Measurements from ENCODE around the gene UNC45A. TPM values are rescaled to one million over a fixed set of nuclear protein-coding genes. Genes with fewer than 3 reads are reported as not detected.

Gene UNC45A, protein sequence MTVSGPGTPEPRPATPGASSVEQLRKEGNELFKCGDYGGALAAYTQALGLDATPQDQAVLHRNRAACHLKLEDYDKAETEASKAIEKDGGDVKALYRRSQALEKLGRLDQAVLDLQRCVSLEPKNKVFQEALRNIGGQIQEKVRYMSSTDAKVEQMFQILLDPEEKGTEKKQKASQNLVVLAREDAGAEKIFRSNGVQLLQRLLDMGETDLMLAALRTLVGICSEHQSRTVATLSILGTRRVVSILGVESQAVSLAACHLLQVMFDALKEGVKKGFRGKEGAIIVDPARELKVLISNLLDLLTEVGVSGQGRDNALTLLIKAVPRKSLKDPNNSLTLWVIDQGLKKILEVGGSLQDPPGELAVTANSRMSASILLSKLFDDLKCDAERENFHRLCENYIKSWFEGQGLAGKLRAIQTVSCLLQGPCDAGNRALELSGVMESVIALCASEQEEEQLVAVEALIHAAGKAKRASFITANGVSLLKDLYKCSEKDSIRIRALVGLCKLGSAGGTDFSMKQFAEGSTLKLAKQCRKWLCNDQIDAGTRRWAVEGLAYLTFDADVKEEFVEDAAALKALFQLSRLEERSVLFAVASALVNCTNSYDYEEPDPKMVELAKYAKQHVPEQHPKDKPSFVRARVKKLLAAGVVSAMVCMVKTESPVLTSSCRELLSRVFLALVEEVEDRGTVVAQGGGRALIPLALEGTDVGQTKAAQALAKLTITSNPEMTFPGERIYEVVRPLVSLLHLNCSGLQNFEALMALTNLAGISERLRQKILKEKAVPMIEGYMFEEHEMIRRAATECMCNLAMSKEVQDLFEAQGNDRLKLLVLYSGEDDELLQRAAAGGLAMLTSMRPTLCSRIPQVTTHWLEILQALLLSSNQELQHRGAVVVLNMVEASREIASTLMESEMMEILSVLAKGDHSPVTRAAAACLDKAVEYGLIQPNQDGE
- total RNA-seq (10 to 100 TPM; 32.8 to 59.5 (median 42.6) TPM), polyA plus RNA-seq (10 to 100 TPM; 32.2 to 43.6 (median 32.8) TPM)
- long read RNA-seq, donor 1, partial matches to known transcripts, result 11 of 16 reads
- long read RNA-seq, donor 1, other reads (novel, unspliced or antisense), result 0 of 16 reads
- long read RNA-seq, donor 2, partial matches to known transcripts, result 11 of 13 reads
- long read RNA-seq, donor 2, other reads (novel, unspliced or antisense), result 0 of 13 reads

DNA sequence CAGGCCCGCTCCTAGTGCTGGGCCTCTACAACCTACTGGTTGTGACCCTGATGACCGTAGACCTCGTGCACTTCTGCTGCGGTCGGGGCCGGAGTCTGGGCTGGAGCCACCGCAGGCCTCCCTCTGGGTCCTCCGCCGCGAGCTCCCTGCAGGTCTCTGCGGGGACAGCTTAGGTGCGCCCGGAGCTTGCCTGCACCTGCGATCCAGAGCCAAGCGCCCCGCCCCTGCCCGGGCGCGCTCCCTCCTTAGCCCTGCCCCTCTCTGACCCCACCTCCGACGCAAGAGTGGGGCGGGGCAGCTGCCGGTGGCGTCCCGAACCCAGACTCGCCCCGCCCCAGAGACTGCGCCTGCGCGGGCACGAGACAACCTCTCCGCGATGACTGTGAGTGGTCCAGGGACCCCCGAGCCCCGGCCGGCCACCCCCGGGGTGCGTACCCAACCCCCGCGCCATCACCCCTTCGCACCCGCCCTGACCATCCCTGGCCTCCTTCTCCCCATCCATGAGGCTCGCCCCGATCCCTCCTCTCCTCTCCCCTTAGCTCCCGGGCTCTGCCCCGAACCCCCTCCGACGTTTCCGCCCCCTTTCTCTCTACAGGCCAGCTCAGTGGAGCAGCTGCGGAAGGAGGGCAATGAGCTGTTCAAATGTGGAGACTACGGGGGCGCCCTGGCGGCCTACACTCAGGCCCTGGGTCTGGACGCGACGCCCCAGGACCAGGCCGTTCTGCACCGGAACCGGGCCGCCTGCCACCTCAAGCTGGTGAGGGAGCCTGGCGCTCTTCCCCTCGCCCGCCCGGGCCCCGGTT is at the start of gene UNC45A:
TSS of gene UNC45A (plus strand) at position 337 of the 803 bp plus-strand sequence. CDS start at position 377, 40 bp downstream.
- peak; percentile 84 to 88 (median 87) for TF ChIP-seq POLR2AphosphoS5 (IDR thresholded peaks at IDR 0.05)
- no peak for TF ChIP-seq CTCF (IDR thresholded peaks at IDR 0.05 in 8 of 11, conservative IDR thresholded peaks at IDR 0.05 in 3 of 11)
- peak in 2 of 3 donors; percentile 39 to 64 for TF ChIP-seq POLR2A (IDR thresholded peaks at IDR 0.05)
- H3K4me3 ChIP-seq, result peak within 1 kb of the TSS; percentile 63 to 86 (median 70)
- H3K27ac ChIP-seq, result peak within 1 kb of the TSS; percentile 22 to 99 (median 87)
- DNase-seq, result peak; percentile 99
- WGBS, 5 donors, result 0 to 1% (median 1%) methylated on average over 38 to 65 of the region's 65 CpGs
- peaks cover 41 to 73% (median 61%) of the 10 kb centered on the region in 6 donors for H3K4me1 ChIP-seq
- H3K27me3 ChIP-seq (replicated peaks in 1 of 7), result no peaks in the 10 kb centered on the region
- H3K9me3 ChIP-seq, result no peaks in the 10 kb centered on the region
- intact Hi-C loops (cut with DNase I; ENCODE audit: low total_unique reads), result no loop called here
- H3K36me3 ChIP-seq, result peaks cover under 1 to 39% (median 25%) of the 10 kb centered on the region in 6 donors

GRCh38 chr15:90885432-90886290 is 49.4 kb upstream of the UNC45A start:
- Histone ChIP-seq H3K27me3 (replicated peaks in 1 of 7) (peaks cover 0 to 7% (median 0%) of the 10 kb centered on the region in 7 donors), H3K4me1 (peaks cover 34 to 85% (median 77%) of the 10 kb centered on the region in 6 donors), H3K9me3 (no peaks in the 10 kb centered on the region), H3K27ac (peak overlapping the region; percentile 64 to 98 (median 96)), H3K36me3 (peaks cover 0 to 74% (median 48%) of the 10 kb centered on the region in 6 donors), H3K4me3 (peak overlapping the region; percentile 38 to 80 (median 60))
- peak; percentile 95 for DNase-seq
- intact Hi-C loops (cut with DNase I; ENCODE audit: low total_unique reads), result loop anchor here (1.0 to 10.0 kb wide), 3 partner anchors 51 to 237 kb away; partner anchors contain the start of gene BLM
- peak; percentile 92 to 99 (median 96) for TF ChIP-seq CTCF (IDR thresholded peaks at IDR 0.05 in 8 of 11, conservative IDR thresholded peaks at IDR 0.05 in 3 of 11)
- TF ChIP-seq POLR2A (IDR thresholded peaks at IDR 0.05), result no peak
- peak; percentile 67 to 83 (median 76) for TF ChIP-seq POLR2AphosphoS5 (IDR thresholded peaks at IDR 0.05)
- WGBS, 5 donors, result 8 to 20% (median 14%) methylated on average over 10 to 23 of the region's 23 CpGs

DNA sequence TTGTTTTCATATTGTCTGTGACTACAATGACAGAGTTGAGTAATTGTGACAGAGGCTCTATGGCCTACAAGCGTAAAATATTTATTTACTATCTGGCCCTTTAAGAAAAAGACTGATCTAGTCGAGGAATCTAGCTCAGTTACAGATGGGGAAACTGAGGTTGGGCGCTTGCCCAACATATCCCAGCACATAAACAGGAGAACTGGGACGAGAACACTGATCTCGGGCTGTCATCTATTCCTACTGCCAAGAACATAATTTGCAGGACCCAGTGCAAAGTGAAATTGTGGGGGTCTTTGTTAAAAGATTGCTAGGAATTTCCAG is 48.8 kb upstream of the UNC45A start:
- TF ChIP-seq CTCF (IDR thresholded peaks at IDR 0.05 in 8 of 11, conservative IDR thresholded peaks at IDR 0.05 in 3 of 11) (peak in 4 of 11 experiments; percentile 6 to 56 (median 40)), POLR2A (IDR thresholded peaks at IDR 0.05) (no peak), POLR2AphosphoS5 (IDR thresholded peaks at IDR 0.05) (no peak)
- Histone ChIP-seq H3K4me3 (peak overlapping the region; percentile 38 to 80 (median 60)), H3K4me1 (peaks cover 34 to 91% (median 81%) of the 10 kb centered on the region in 6 donors), H3K36me3 (peaks cover 0 to 74% (median 48%) of the 10 kb centered on the region in 6 donors), H3K27me3 (replicated peaks in 1 of 7) (peaks cover 0 to 12% (median 0%) of the 10 kb centered on the region in 7 donors), H3K9me3 (no peaks in the 10 kb centered on the region), H3K27ac (peak overlapping the region; percentile 64 to 98 (median 96))
- 37 to 51% (median 42%) methylated on average over 5 of the region's 5 CpGs for WGBS, 5 donors
- intact Hi-C loops (cut with DNase I; ENCODE audit: low total_unique reads), result loop anchor here (1.0 to 10.0 kb wide), 3 partner anchors 51 to 238 kb away; partner anchors contain the start of gene BLM
- DNase-seq, result no peak
